ENCODE data around the gene WDR45B. TPM values are rescaled to one million over a fixed set of nuclear protein-coding genes. Genes with fewer than 3 reads are reported as not detected.

The WDR45B gene
- total and polyA plus RNA-seq, 2 donors (not counting 3 experiments of a cell fraction or from before 2014, with no cell fraction given) = 62.0 to 76.7 TPM

GRCh38 chr17:82588266-82589175 lies 59.7 kb downstream of the WDR45B start:
- no peak overlapping the region for H3K27ac ChIP-seq (ENCODE audit: insufficient read depth, low read depth, low read length)
- peaks cover 3 to 13% of the 10 kb centered on the region in 2 experiments for H3K36me3 ChIP-seq (ENCODE audit: control insufficient read depth in 2 of 2, extremely low read depth in 1 of 2, insufficient read depth in 2 of 2, low read length in 2 of 2)
- POLR2A ChIA-PET = no interaction called here
- no peaks in the 10 kb centered on the region for H3K79me2 ChIP-seq (ENCODE audit: control insufficient read depth, insufficient read depth, low read length)
- TF ChIP-seq POLR2A (IDR thresholded peaks at IDR 0.05; ENCODE audit: low read depth, low read length) = no peak
- TF ChIP-seq MAX (IDR thresholded peaks at IDR 0.05; ENCODE audit: insufficient read depth, insufficient read length) = no peak
- TF ChIP-seq JUN (IDR thresholded peaks at IDR 0.05; ENCODE audit: borderline replicate concordance, insufficient read depth, insufficient read length, low read depth) = no peak
- no peak for TF ChIP-seq GATA2 (IDR thresholded peaks at IDR 0.05; ENCODE audit: insufficient read depth, insufficient read length, low read depth, low read length)
- no peak for TF ChIP-seq MYC (IDR thresholded peaks at IDR 0.05; ENCODE audit: low read depth, low read length)
- no peak for TF ChIP-seq CTCF (IDR thresholded peaks at IDR 0.05; ENCODE audit: extremely low read depth in 1 of 2, insufficient read depth in 1 of 2, low read depth in 1 of 2, low read length in 2 of 2)
- no peak for TF ChIP-seq POLR2AphosphoS5 (IDR thresholded peaks at IDR 0.05; ENCODE audit: insufficient read depth, low read depth, low read length)
- no peak for TF ChIP-seq FOS (IDR thresholded peaks at IDR 0.05; ENCODE audit: borderline replicate concordance, insufficient read depth, low read length)
- no peak for TF ChIP-seq EZH2 (IDR thresholded peaks at IDR 0.05; ENCODE audit: borderline replicate concordance, low read depth, low read length, severe bottlenecking)
- no peaks in the 10 kb centered on the region for H4K20me1 ChIP-seq (replicated peaks; ENCODE audit: control insufficient read depth, extremely low read depth, insufficient read depth, low read length)
- intact Hi-C loops (cut with micrococcal nuclease) (no loop called here), dilution Hi-C loops (cut with MboI; ENCODE audit: extremely low pct_ligation_motif_present, low sequenced_read_pairs) (no loop called here)
- no peak overlapping the region for H3K4me2 ChIP-seq (ENCODE audit: insufficient read depth, low read length)
- no peaks in the 10 kb centered on the region for H3K27me3 ChIP-seq (ENCODE audit: control insufficient read depth in 2 of 2, insufficient read depth in 2 of 2, low read length in 2 of 2)
- CTCF ChIA-PET = no interaction called here
- no peak for FAIRE-seq
- DNase-seq (ENCODE audit: low read depth, low spot score) = no peak
- no peak overlapping the region for H3K4me3 ChIP-seq (replicated peaks in 1 of 3; ENCODE audit: insufficient read depth in 1 of 3, low read depth in 1 of 3, low read length in 3 of 3)
- no peak overlapping the region for H2AFZ ChIP-seq (ENCODE audit: low read depth, low read length)
- BruUV-seq (replicated peaks) = no TSS peak
- no peak overlapping the region for H3K9ac ChIP-seq (replicated peaks; ENCODE audit: extremely low read depth, insufficient read depth, low read length)
- no peaks in the 10 kb centered on the region for H3K9me3 ChIP-seq (replicated peaks; ENCODE audit: control insufficient read depth, insufficient read depth, low read length)
- no peaks in the 10 kb centered on the region for H3K9me1 ChIP-seq (replicated peaks; ENCODE audit: control insufficient read depth, extremely low read depth, insufficient read depth, low read length)
- H3K4me1 ChIP-seq (ENCODE audit: control insufficient read depth, extremely low read depth, insufficient read depth, low read length) = peaks cover 3% of the 10 kb centered on the region
